Measurements from ENCODE around the gene CRIM1.

CRIM1 gene

GRCh38 chr2:36393738-36394256, 38.2 kb downstream of the CRIM1 start:
- DNase-seq (ENCODE audit: low read depth), result no peak
- TF ChIP-seq, protein P1, sequence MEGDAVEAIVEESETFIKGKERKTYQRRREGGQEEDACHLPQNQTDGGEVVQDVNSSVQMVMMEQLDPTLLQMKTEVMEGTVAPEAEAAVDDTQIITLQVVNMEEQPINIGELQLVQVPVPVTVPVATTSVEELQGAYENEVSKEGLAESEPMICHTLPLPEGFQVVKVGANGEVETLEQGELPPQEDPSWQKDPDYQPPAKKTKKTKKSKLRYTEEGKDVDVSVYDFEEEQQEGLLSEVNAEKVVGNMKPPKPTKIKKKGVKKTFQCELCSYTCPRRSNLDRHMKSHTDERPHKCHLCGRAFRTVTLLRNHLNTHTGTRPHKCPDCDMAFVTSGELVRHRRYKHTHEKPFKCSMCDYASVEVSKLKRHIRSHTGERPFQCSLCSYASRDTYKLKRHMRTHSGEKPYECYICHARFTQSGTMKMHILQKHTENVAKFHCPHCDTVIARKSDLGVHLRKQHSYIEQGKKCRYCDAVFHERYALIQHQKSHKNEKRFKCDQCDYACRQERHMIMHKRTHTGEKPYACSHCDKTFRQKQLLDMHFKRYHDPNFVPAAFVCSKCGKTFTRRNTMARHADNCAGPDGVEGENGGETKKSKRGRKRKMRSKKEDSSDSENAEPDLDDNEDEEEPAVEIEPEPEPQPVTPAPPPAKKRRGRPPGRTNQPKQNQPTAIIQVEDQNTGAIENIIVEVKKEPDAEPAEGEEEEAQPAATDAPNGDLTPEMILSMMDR (IDR thresholded peaks at IDR 0.05; ENCODE audit: control insufficient read depth, extremely low read depth, insufficient read depth), result no peak
- no peak overlapping the region for H3K4me3 ChIP-seq (ENCODE audit: low read depth, low read length)

GRCh38 chr2:36394804-36395203, 39.2 kb downstream of the CRIM1 start:
- H3K4me3 ChIP-seq (ENCODE audit: low read depth, low read length), result 0 out of 2 replicates have a peak overlapping the region, but pooled peaks have one; percentile 4
- DNase-seq (ENCODE audit: low read depth), result peak; percentile 50

DNA sequence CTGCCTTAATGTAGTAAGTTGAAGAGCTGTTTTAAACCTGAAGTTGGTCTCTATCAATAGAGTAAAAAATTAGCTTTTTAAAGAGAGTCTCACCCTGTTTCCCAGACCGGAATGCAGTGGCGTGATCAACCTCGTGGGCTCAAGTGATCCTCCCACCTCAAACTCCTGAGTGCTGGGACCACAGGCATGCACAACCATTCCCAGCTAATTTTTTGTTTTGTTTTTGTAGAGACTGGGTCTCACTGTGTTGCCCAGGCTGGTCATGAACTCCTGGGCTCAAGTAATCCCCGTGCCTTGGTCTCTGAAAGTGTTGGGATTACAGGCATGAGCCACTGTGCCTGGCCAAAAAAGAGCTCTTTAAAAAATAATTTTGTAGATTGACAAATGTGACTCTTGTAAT, 40.3 kb downstream of the CRIM1 start:
- H3K4me3 ChIP-seq (ENCODE audit: low read depth, low read length), result no peak overlapping the region
- no peak for DNase-seq (ENCODE audit: low read depth)
- TF ChIP-seq, protein P1 (IDR thresholded peaks at IDR 0.05; ENCODE audit: control insufficient read depth, extremely low read depth, insufficient read depth), result no peak

More at GRCh38 chr2:36394804-36395203, 39.2 kb downstream of the CRIM1 start:
- TF ChIP-seq, protein P1 (IDR thresholded peaks at IDR 0.05; ENCODE audit: control insufficient read depth, extremely low read depth, insufficient read depth), result no peak

DNA sequence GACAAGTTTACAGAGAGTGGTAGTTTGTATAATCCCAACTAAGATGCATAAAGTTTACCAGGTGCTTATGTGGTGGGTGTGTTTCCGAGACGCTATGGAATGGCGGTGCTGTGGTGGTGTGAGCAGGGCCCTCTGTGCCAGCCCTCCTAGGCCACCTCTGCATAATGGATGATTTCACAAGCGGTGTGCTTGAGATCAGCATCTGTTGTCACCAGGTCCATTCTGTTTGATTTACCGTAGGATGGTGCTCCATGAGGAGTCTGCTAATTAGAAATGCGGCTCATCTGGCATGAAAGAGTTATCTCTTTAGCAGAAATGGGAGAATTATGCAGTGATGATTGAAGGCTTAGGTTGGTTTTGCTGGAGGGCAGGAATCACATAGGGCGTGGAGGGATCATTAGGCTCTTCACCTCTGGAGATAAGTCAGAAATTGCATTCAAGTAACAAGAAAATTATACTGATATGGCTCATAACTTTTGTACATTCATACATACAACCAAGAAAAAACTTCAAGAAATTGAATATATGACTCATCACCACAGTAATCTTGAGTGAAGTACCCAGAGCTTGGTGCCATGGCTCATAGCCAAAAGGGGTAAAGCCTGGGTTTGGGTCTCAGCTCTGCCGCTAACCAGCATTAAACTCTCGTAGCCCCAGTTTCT, 41.4 kb downstream of the CRIM1 start:
- DNase-seq (ENCODE audit: low read depth), result no peak
- TF ChIP-seq, protein P1 (IDR thresholded peaks at IDR 0.05; ENCODE audit: control insufficient read depth, extremely low read depth, insufficient read depth), result no peak
- H3K4me3 ChIP-seq (ENCODE audit: low read depth, low read length), result no peak overlapping the region

- DNase-seq (ENCODE audit: low read depth), result no peak
- H3K4me3 ChIP-seq (ENCODE audit: low read depth, low read length), result no peak overlapping the region
- TF ChIP-seq, protein P1 (IDR thresholded peaks at IDR 0.05; ENCODE audit: control insufficient read depth, extremely low read depth, insufficient read depth), result no peak
These were observed 42.3 kb downstream of the CRIM1 start for GRCh38 chr2:36397728-36398413.

DNA sequence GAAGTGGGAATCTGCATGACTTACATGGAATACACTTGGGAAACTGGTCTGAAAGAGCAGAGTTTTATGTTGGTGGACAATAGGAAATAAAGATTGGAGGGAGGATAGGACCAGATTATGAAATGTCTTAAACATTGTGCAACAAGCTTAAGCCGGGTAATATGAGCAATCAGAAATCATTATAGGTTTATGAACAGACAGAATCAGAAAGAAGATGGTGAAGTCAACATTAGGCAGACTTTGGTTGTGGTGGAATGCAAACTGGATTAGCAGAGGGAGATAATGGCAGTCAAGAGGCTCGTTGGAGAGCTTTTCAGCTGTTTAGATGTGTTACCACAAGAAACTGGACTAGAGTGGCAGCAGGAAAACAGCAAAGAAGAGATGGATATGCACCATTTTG, 43.5 kb downstream of the CRIM1 start:
- no peak for DNase-seq (ENCODE audit: low read depth)
- no peak overlapping the region for H3K4me3 ChIP-seq (ENCODE audit: low read depth, low read length)

More for the DNA sequence above, 43.5 kb downstream of the CRIM1 start:
- TF ChIP-seq, protein P1 (IDR thresholded peaks at IDR 0.05; ENCODE audit: control insufficient read depth, extremely low read depth, insufficient read depth), result no peak

Measured in LNCaP clone FGC (cell line).